ENCODE data around the gene C16orf90.

DNA sequence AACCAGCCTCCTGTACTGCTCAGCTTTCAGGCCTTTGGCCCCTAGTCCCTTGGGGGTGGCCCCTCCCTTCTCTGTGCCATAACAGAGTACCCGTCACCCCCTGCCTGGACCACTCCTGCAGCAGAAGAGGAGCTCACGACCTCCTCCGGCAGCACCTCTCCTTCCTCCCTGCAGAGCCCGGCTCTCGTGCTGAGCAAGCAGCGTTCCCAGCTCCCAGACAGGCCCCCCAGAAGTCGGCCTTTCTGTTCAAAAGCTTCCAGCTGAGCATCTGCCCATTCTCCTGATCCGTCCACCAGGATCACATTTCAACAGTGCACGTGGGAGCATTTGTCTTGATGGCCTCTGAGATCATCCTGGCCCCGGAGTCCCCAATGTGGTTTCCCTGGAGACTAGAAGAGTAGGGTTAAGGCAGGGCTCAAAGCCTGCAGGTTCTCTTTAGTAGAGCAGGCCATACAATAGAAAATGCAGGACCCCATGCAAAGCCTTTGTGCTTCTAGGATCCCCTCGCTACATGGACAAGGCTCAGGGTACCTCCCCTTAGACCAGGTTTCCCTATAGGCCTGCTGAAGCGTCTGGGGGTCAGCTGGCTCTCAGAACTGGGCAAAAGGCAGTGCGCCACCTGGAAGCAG lies 46.4 kb upstream of the C16orf90 start:
- TF ChIP-seq, protein P1, sequence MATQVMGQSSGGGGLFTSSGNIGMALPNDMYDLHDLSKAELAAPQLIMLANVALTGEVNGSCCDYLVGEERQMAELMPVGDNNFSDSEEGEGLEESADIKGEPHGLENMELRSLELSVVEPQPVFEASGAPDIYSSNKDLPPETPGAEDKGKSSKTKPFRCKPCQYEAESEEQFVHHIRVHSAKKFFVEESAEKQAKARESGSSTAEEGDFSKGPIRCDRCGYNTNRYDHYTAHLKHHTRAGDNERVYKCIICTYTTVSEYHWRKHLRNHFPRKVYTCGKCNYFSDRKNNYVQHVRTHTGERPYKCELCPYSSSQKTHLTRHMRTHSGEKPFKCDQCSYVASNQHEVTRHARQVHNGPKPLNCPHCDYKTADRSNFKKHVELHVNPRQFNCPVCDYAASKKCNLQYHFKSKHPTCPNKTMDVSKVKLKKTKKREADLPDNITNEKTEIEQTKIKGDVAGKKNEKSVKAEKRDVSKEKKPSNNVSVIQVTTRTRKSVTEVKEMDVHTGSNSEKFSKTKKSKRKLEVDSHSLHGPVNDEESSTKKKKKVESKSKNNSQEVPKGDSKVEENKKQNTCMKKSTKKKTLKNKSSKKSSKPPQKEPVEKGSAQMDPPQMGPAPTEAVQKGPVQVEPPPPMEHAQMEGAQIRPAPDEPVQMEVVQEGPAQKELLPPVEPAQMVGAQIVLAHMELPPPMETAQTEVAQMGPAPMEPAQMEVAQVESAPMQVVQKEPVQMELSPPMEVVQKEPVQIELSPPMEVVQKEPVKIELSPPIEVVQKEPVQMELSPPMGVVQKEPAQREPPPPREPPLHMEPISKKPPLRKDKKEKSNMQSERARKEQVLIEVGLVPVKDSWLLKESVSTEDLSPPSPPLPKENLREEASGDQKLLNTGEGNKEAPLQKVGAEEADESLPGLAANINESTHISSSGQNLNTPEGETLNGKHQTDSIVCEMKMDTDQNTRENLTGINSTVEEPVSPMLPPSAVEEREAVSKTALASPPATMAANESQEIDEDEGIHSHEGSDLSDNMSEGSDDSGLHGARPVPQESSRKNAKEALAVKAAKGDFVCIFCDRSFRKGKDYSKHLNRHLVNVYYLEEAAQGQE (IDR thresholded peaks at IDR 0.05; ENCODE audit: insufficient read depth in 1 of 2, low read depth in 2 of 2, low read length in 2 of 2), result no peak
- TF ChIP-seq TAF1 (IDR thresholded peaks at IDR 0.05; ENCODE audit: borderline replicate concordance, insufficient read depth, low read length), result no peak
- no peak for TF ChIP-seq SIN3A (IDR thresholded peaks at IDR 0.05; ENCODE audit: borderline replicate concordance, insufficient read depth, low read length)
- TF ChIP-seq POLR2AphosphoS5 (IDR thresholded peaks at IDR 0.05; ENCODE audit: low read depth, low read length), result no peak
- no peak for TF ChIP-seq FOXP2 (optimal IDR thresholded peaks at IDR 0.05; ENCODE audit: borderline replicate concordance, extremely low read depth, extremely low read length, insufficient read depth)

Measured in PFSK-1 (cell line).